ENCODE results near the gene HDHD3. TPM values are rescaled to one million over a fixed set of nuclear protein-coding genes. Genes with fewer than 3 reads are reported as not detected.
A peak's percentile ranks its signal among the peaks of the same experiment; 100 is the strongest.

Gene HDHD3
- polyA plus RNA-seq, 12 donors: 3.0 to 51.0 (median 4.3) TPM; not detected in 1

- peak; percentile 93 for DNase-seq
Observed at GRCh38 chr9:113340011-113340699, 36.6 kb downstream of the HDHD3 start, which contains the start of gene WDR31. Gene WDR31 (minus strand): TSS chr9:113340275. CDS start chr9:113332022, 8,253 bp downstream.

DNA sequence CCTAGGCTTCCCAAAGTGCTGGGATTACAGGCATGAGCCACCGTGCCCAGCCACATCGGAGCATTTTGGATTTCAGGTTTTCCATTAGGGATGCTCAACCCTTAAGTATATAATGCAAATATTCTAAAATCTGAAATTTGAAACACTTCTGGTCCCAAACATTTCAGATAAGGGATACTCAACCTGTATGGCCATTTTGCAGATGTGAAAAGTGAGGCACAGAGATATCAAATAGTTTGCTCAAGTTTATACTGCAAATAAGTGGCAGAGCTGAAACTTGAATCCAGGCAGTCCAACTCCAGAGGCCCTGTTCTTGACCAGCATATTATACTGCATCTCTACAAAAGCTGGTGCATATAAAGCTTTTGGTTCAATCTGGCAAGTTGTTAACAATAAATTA, 39.1 kb downstream of the HDHD3 start:
- DNase-seq: no peak

- DNase-seq: no peak
Observed at GRCh38 chr9:113331780-113332179, 45.0 kb downstream of the HDHD3 start.

GRCh38 chr9:113328045-113328782, 48.6 kb downstream of the HDHD3 start:
- DNase-seq: no peak

GRCh38 chr9:113326230-113326629, 50.6 kb downstream of the HDHD3 start:
- no peak for DNase-seq

Other genes with a start within 250 kb of the HDHD3 start
- 1 to 10 TPM in 10 of 12 donors, not detected in 2; 2.3 to 4.3 (median 3.1) TPM for gene SLC31A2, start 226.0 kb downstream of the HDHD3 start, polyA plus RNA-seq (ENCODE audit: insufficient read length in 12 of 12)
- 10 to 100 TPM in 11 of 12 donors, not detected in 1; 17.6 to 30.8 (median 22.3) TPM for gene FKBP15, start 155.7 kb downstream of the HDHD3 start, polyA plus RNA-seq (ENCODE audit: insufficient read length in 12 of 12)
- 10 to 100 TPM in 7 of 12 donors, 1 to 10 TPM in 4, not detected in 1; 7.3 to 15.7 (median 11.1) TPM for gene SLC31A1, start 155.4 kb downstream of the HDHD3 start, polyA plus RNA-seq (ENCODE audit: insufficient read length in 12 of 12)
- gene CDC26, start 101.4 kb downstream of the HDHD3 start, polyA plus RNA-seq (ENCODE audit: insufficient read length in 12 of 12): 10 to 100 TPM in 11 of 12 donors, not detected in 1; 18.2 to 29.3 (median 22.3) TPM
- 10 to 100 TPM in 10 of 12 donors, 1 to 10 TPM in 1, not detected in 1; 10.0 to 23.5 (median 20.0) TPM for gene PRPF4, start 101.3 kb downstream of the HDHD3 start, polyA plus RNA-seq (ENCODE audit: insufficient read length in 12 of 12)
- under 1 TPM in 4 of 12 donors, not detected in 8; 0.18 to 0.45 (median 0.39) TPM for gene RNF183, start 73.6 kb downstream of the HDHD3 start, polyA plus RNA-seq (ENCODE audit: insufficient read length in 12 of 12)
- gene WDR31, start 36.7 kb downstream of the HDHD3 start, polyA plus RNA-seq (ENCODE audit: insufficient read length in 12 of 12): 1 to 10 TPM in 11 of 12 donors, not detected in 1; 2.1 to 4.8 (median 2.7) TPM
- gene BSPRY, start 27.4 kb downstream of the HDHD3 start, polyA plus RNA-seq (ENCODE audit: insufficient read length in 12 of 12): 1 to 10 TPM in 2 of 12 donors, under 1 TPM in 8, not detected in 2; 0.17 to 2.7 (median 0.50) TPM
- 10 to 100 TPM in 11 of 12 donors, not detected in 1; 17.9 to 37.2 (median 21.9) TPM for gene ALAD, start 24.3 kb upstream of the HDHD3 start, polyA plus RNA-seq (ENCODE audit: insufficient read length in 12 of 12)
- gene POLE3, start 33.7 kb upstream of the HDHD3 start, polyA plus RNA-seq (ENCODE audit: insufficient read length in 12 of 12): 10 to 100 TPM in 11 of 12 donors, not detected in 1; 44.4 to 72.0 (median 48.4) TPM
- gene C9orf43, start 33.8 kb upstream of the HDHD3 start, polyA plus RNA-seq (ENCODE audit: insufficient read length in 12 of 12): under 1 TPM in 10 of 12 donors, not detected in 2; 0.17 to 0.69 (median 0.38) TPM
- gene RGS3, start 86.7 kb upstream of the HDHD3 start, polyA plus RNA-seq (ENCODE audit: insufficient read length in 12 of 12): 10 to 100 TPM in 11 of 12 donors, not detected in 1; 36.9 to 56.4 (median 43.6) TPM

Data from muscle of arm (tissue), 12 donors.